ENCODE results near the gene PBX4.

- no peak for TF ChIP-seq CTCF (IDR thresholded peaks at IDR 0.05; ENCODE audit: insufficient read depth, low read length)
- TF ChIP-seq GABPA (IDR thresholded peaks at IDR 0.05; ENCODE audit: low read depth), result no peak
- TF ChIP-seq REST (IDR thresholded peaks at IDR 0.05; ENCODE audit: insufficient replicate concordance, low read depth), result no peak
- TF ChIP-seq POLR2AphosphoS5 (IDR thresholded peaks at IDR 0.05; ENCODE audit: low read depth), result no peak
- no peak for TF ChIP-seq SPI1 (IDR thresholded peaks at IDR 0.05; ENCODE audit: borderline replicate concordance, low read depth)
Observed at GRCh38 chr19:19545707-19546106, 72.8 kb downstream of the PBX4 start.
